SK-N-SH treated with all-trans-retinoic acid at 6 μM for 48 hours (cell line): ENCODE results near the gene GNS.

Source experiments
- ARNTL ChIP-seq: fragments of 450-650 bp; formaldehyde crosslinking; IDR thresholded peaks from 2 replicates; pipeline ENCODE4 v1.5.0; 2020; ENCODE audit warnings: low read depth, mild to moderate bottlenecking, moderate library complexity, borderline replicate concordance
- BACH2 ChIP-seq: fragments of 250-450 bp; sonication (Bioruptor Pico); IDR thresholded peaks from 2 replicates; pipeline ENCODE4 v1.9.0; 2021; ENCODE audit warnings: mild to moderate bottlenecking, borderline replicate concordance
- ISL1 ChIP-seq: fragments of 250-450 bp; sonication (Bioruptor Pico); IDR thresholded peaks from 2 replicates; pipeline ENCODE4 v2.1.2; 2022; ENCODE audit warnings: mild to moderate bottlenecking, moderate library complexity
- OSR1 ChIP-seq: fragments of 250-450 bp; sonication (Bioruptor Pico); IDR thresholded peaks from 2 replicates; pipeline ENCODE4 v1.8.0; 2022; ENCODE audit warnings: moderate library complexity, mild to moderate bottlenecking, inconsistent platforms
- PATZ1 ChIP-seq: fragments of 250-450 bp; sonication (Bioruptor Pico); IDR thresholded peaks from 2 replicates; pipeline ENCODE4 v1.8.0; 2020; ENCODE audit warnings: mild to moderate bottlenecking, moderate library complexity, borderline replicate concordance
- PPARA ChIP-seq: fragments of 250-450 bp; sonication (Bioruptor Pico); IDR thresholded peaks from 2 replicates; pipeline ENCODE4 v1.5.0; 2020; ENCODE audit warnings: mild to moderate bottlenecking, borderline replicate concordance
- RARB ChIP-seq: fragments of 250-450 bp; sonication (Bioruptor Pico); IDR thresholded peaks from 2 replicates; pipeline ENCODE4 v1.8.0; 2021; ENCODE audit warnings: mild to moderate bottlenecking, moderate library complexity
- SNAI2 ChIP-seq: fragments of 250-450 bp; sonication (Bioruptor Pico); IDR thresholded peaks from 2 replicates; pipeline ENCODE4 v1.5.0; 2020; ENCODE audit warnings: mild to moderate bottlenecking, moderate library complexity
- TCF4 ChIP-seq: fragments of 250-450 bp; sonication (Bioruptor Pico); IDR thresholded peaks from 2 replicates; pipeline ENCODE4 v1.8.0; 2021; ENCODE audit warnings: mild to moderate bottlenecking, moderate library complexity, borderline replicate concordance
- ZFP3 ChIP-seq: fragments of 250-450 bp; sonication (Bioruptor Pico); IDR thresholded peaks from 2 replicates; pipeline ENCODE4 v1.5.0; 2020; ENCODE audit warnings: mild to moderate bottlenecking, moderate library complexity
- ZFP30 ChIP-seq: fragments of 450-650 bp; formaldehyde crosslinking; IDR thresholded peaks from 2 replicates; pipeline ENCODE4 v1.5.0; 2022; ENCODE audit warnings: mild to moderate bottlenecking, moderate library complexity
- ZNF565 ChIP-seq: fragments of 450-650 bp; formaldehyde crosslinking; conservative IDR thresholded peaks from 2 replicates; pipeline ENCODE4 v1.5.0; 2020; ENCODE audit warnings: low read depth, mild to moderate bottlenecking, moderate library complexity

GRCh38 chr12:64667793-64668192, 91.4 kb downstream of the GNS start:
- TF ChIP-seq ZFP3 (no peak), PATZ1 (CRISPR knock-in tag) (no peak), ISL1 (no peak), PPARA (CRISPR knock-in tag) (no peak), OSR1 (CRISPR knock-in tag) (no peak), ZNF565 (CRISPR knock-in tag) (no peak), ZFP30 (CRISPR knock-in tag) (no peak), ARNTL (CRISPR knock-in tag) (no peak), SNAI2 (CRISPR knock-in tag) (no peak), RARB (no peak), TCF4 (CRISPR knock-in tag) (no peak), BACH2 (CRISPR knock-in tag) (no peak)
